Left ventricle myocardium inferior (tissue), 1 donor: ENCODE results near the gene IMPACT. TPM values are rescaled to one million over a fixed set of nuclear protein-coding genes. Genes with fewer than 3 reads are reported as not detected.

ENCODE experiments used
- DNase-seq: peaks from one replicate; pipeline ENCODE4 v3.0.0-alpha.2; 2020
- H3K27ac ChIP-seq: fragments of 200-600 bp; replicated peaks from 2 replicates; pipeline ENCODE4 v1.8.0; 2021
- H3K27me3 ChIP-seq: fragments of 200-600 bp; 2 replicates; pipeline ENCODE4 v1.8.0; 2021; ENCODE audit warnings: low read depth
- H3K36me3 ChIP-seq: fragments of 200-600 bp; 2 replicates; pipeline ENCODE4 v1.8.0; 2021
- H3K4me1 ChIP-seq: fragments of 200-600 bp; 2 replicates; pipeline ENCODE4 v1.8.0; 2021
- H3K4me3 ChIP-seq: fragments of 200-600 bp; 2 replicates; pipeline ENCODE4 v1.8.0; 2021; ENCODE audit warnings: mild to moderate bottlenecking, moderate library complexity
- H3K9me3 ChIP-seq: fragments of 200-600 bp; replicated peaks from 2 replicates; pipeline ENCODE4 v1.8.0; 2021
- intact Hi-C: fragments of 100-400 bp; cut with micrococcal nuclease; formaldehyde crosslinking; loops from one replicate; pipeline ENCODE4 v1.11.0; 2022
- total RNA-seq: library from RNA; stranded (reverse); fragmentation: NEBNext Ultra II Directional; extraction: Animal tissue kit (Norgen Biotek cat#: 25700); gene quantifications from one replicate; pipeline ENCODE4 v1.2.1, GENCODE V29; 2021
- TF ChIP-seq, protein P1 (sequence below): fragments of 200-600 bp; IDR thresholded peaks from 2 replicates; pipeline ENCODE4 v1.8.0; 2021; ENCODE audit warnings: antibody characterized with exemption, mild to moderate bottlenecking, borderline replicate concordance
- donor health status: DM: no; HTN: yes; CAD: no; lungs with severe emphysema.

IMPACT gene
- total RNA-seq, 1 donor from 2014 or later, result 20.2 TPM

DNA sequence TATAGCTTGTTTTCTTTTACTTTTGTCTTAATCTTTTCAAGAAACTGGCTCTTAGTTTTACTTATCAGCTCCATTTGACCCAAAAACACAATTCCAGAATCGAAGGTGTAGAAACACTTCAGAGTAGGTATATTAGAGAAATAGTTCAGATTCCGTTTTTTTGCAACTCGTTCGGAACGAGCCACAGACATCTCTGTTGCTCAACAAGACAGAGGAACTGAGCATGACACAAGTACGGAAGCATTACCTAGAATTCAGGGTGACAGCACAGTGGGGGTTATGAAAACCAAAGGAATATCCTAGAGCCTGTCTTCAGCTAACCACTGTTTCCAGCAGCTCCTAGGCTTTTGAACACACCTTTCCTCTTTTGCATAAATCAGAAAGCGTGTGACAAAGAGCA, 39.0 kb downstream of the IMPACT start:
- TF ChIP-seq, protein P1, sequence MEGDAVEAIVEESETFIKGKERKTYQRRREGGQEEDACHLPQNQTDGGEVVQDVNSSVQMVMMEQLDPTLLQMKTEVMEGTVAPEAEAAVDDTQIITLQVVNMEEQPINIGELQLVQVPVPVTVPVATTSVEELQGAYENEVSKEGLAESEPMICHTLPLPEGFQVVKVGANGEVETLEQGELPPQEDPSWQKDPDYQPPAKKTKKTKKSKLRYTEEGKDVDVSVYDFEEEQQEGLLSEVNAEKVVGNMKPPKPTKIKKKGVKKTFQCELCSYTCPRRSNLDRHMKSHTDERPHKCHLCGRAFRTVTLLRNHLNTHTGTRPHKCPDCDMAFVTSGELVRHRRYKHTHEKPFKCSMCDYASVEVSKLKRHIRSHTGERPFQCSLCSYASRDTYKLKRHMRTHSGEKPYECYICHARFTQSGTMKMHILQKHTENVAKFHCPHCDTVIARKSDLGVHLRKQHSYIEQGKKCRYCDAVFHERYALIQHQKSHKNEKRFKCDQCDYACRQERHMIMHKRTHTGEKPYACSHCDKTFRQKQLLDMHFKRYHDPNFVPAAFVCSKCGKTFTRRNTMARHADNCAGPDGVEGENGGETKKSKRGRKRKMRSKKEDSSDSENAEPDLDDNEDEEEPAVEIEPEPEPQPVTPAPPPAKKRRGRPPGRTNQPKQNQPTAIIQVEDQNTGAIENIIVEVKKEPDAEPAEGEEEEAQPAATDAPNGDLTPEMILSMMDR, result no peak

DNA sequence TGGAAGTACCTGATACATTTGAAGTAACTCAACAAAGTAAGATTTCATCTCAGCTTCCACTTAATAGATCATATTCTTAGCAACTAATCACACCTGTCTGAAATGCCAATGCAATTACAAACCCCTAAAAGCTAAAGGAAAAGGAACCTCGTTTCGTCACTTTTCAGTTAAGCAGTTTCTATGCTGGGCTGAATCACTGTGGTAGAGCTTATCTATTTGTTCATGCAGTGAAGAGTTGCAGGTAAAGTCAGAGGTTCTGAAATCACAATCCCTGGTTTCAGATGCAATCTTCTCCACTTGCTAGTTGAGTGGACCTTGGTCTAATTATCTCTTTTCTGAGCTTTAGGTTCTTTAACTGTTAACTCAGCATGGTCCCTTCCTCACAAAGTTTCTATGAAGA, 40.3 kb downstream of the IMPACT start:
- intact Hi-C loops, result no loop called here
- TF ChIP-seq, protein P1, result no peak
- Histone ChIP-seq H3K27ac (no peak overlapping the region), H3K4me1 (no peaks in the 10 kb centered on the region), H3K4me3 (no peak overlapping the region), H3K36me3 (no peaks in the 10 kb centered on the region), H3K9me3 (no peaks in the 10 kb centered on the region), H3K27me3 (peaks cover 4% of the 10 kb centered on the region)
- DNase-seq, result no peak

More for the DNA sequence above, 39.0 kb downstream of the IMPACT start:
- Histone ChIP-seq H3K27me3 (peaks cover 4% of the 10 kb centered on the region), H3K9me3 (no peaks in the 10 kb centered on the region), H3K27ac (no peak overlapping the region), H3K4me3 (no peak overlapping the region), H3K4me1 (no peaks in the 10 kb centered on the region), H3K36me3 (no peaks in the 10 kb centered on the region)
- intact Hi-C loops, result no loop called here
- no peak for DNase-seq

DNA sequence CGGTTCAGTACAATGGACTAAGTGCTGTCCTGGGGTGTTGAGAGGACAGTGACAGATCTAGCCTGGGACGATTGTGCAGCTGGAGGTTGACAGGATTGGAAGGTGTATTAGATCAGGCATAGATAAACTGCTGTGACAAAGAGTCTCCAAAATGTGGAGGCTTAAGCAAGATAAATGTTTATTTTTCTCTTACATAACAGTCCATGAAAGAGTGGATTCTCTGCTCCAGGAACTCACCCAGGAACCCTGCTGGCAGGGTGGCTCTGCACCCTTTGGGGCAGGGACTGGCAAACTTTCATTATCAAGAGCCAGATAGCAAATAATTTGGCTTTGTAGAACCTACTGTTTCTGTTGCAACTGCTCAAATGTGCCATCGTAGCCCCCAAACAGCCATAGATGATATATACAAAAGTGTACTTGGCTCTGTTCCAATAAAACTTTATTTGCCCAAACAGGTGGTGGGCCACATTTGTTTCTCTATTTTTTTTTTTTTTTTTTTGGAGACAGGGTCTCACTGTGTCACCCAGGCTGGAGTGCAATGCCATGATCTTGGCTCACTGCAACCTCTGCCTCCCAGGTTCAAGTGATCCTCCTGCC, 43.6 kb downstream of the IMPACT start:
- TF ChIP-seq, protein P1, result no peak
- Histone ChIP-seq H3K9me3 (no peaks in the 10 kb centered on the region), H3K27me3 (peaks cover 4% of the 10 kb centered on the region), H3K36me3 (no peaks in the 10 kb centered on the region), H3K4me3 (no peak overlapping the region), H3K27ac (no peak overlapping the region), H3K4me1 (no peaks in the 10 kb centered on the region)
- intact Hi-C loops, result no loop called here
- no peak for DNase-seq

GRCh38 chr18:24470805-24471204, 44.3 kb downstream of the IMPACT start:
- Histone ChIP-seq H3K27me3 (peaks cover 3% of the 10 kb centered on the region), H3K36me3 (no peaks in the 10 kb centered on the region), H3K27ac (no peak overlapping the region), H3K9me3 (no peaks in the 10 kb centered on the region), H3K4me3 (no peak overlapping the region), H3K4me1 (no peaks in the 10 kb centered on the region)
- TF ChIP-seq, protein P1, result no peak
- no peak for DNase-seq
- intact Hi-C loops, result no loop called here

GRCh38 chr18:24472591-24472990, 46.1 kb downstream of the IMPACT start:
- no peaks in the 10 kb centered on the region for H3K27me3 ChIP-seq
- H3K9me3 ChIP-seq, result no peaks in the 10 kb centered on the region
- no peak overlapping the region for H3K27ac ChIP-seq
- TF ChIP-seq, protein P1, result no peak
- H3K4me3 ChIP-seq, result no peak overlapping the region
- intact Hi-C loops, result no loop called here
- DNase-seq, result no peak
- H3K4me1 ChIP-seq, result no peaks in the 10 kb centered on the region
- H3K36me3 ChIP-seq, result no peaks in the 10 kb centered on the region
